GM12891 (cell line): ENCODE results near the gene TMEM119.

ENCODE experiments used
- PAX5 ChIP-seq: IDR thresholded peaks from 2 replicates; pipeline ENCODE4 v1.6.1; 2011; ENCODE audit warnings: low read length, moderate library complexity, mild to moderate bottlenecking; ENCODE audit not compliant: insufficient read depth, severe bottlenecking
- POLR2A ChIP-seq: IDR thresholded peaks from 2 replicates; pipeline ENCODE4 v1.6.1; 2011; ENCODE audit warnings: low read depth, low read length, control low read depth
- POLR2AphosphoS5 ChIP-seq: IDR thresholded peaks from 2 replicates; pipeline ENCODE4 v1.6.1; 2011; ENCODE audit warnings: low read depth, low read length, control low read depth
- SPI1 ChIP-seq: IDR thresholded peaks from 2 replicates; pipeline ENCODE4 v1.6.1; 2011; ENCODE audit warnings: low read depth, low read length, control low read depth
- TAF1 ChIP-seq: IDR thresholded peaks from 2 replicates; pipeline ENCODE4 v1.6.1; 2011; ENCODE audit warnings: low read depth, low read length, control low read depth

DNA sequence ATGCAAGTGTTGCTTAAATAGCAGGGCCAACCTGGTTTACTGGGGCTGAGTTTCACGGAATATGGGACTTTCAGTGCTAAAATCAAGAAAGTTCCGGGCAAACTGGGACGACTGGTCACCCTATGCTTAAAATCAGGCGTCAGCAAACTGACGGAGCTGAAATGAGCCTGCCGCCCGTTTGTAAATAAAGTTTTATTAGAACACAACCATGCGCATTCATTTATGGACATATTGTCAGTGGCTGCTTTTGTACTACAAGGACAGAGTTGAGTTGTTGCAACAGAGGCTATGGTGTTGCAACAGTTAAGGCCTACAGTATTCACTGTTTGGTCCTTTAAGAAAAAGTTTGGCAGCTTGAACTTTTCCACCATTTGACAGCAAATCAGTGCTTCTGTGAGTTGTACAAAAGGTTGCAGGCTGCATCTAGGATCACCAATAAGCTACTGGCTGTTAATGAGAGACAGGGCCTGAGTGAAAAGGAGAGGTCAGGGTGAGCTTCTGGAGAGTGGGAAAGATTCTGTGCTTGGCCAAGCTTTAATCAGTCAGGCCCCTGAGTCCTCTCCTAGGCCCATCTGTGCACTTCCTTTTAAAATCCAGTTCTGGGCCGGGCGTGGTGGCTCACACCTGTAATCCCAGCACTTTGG, 22.5 kb upstream of the TMEM119 start:
- TF ChIP-seq POLR2A (no peak), TAF1 (no peak), POLR2AphosphoS5 (no peak), SPI1 (no peak), PAX5 (no peak)
